Measurements from ENCODE around the gene CABLES1.

DNA sequence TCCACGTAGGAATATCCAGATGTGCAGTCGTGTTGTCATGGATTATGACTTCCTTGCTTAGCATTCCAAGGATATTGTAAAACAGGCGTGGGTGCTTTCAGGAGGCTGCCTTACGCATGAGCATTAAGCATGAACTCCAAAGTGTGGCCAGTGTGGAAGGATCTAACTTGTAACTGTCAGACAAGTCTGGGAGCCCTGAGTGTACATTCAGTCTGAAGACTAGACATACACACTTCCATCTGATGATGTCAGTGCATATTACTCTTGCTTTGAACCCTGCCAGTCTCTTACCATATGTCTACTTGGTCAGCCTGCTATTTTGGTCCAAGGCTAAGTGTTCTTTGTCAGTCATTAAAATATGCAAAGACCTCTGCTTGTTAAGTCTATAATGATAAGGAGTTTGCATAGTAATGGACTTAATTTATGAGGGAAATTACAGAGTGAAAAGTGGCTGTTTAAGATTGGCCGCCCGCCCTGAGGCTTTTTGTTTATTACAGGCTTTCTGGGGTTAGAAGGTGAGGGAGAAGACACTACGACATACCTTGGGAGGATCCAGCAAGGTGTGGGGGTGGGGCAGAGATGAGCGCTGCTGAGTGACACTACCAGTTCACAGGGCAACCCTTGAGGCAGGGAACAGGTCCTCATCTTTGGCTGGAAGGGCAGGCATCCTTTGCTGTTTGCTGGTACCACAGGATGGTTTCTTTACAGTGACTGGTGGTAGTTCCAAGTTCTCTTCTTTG is 48.3 kb downstream of the CABLES1 start:
- TF ChIP-seq EZH2 (IDR thresholded peaks at IDR 0.05; ENCODE audit: insufficient read depth, poor library complexity, severe bottlenecking) (no peak), EZH2phosphoT487 (IDR thresholded peaks at IDR 0.05; ENCODE audit: insufficient read depth, low read depth) (no peak)

Measured in GM23248 (cell line).